Islet precursor cell (in vitro differentiated cells): ENCODE data around the gene TUFM.
"Not testable (repeated sequence)": the region's sequence is repeated elsewhere in the genome, so short reads cannot be mapped to it uniquely, and the experiment has no call there.

Experiments used
- DNase-seq: peaks from one replicate; pipeline ENCODE4 v3.0.0-alpha.2; 2018

TUFM gene

DNA sequence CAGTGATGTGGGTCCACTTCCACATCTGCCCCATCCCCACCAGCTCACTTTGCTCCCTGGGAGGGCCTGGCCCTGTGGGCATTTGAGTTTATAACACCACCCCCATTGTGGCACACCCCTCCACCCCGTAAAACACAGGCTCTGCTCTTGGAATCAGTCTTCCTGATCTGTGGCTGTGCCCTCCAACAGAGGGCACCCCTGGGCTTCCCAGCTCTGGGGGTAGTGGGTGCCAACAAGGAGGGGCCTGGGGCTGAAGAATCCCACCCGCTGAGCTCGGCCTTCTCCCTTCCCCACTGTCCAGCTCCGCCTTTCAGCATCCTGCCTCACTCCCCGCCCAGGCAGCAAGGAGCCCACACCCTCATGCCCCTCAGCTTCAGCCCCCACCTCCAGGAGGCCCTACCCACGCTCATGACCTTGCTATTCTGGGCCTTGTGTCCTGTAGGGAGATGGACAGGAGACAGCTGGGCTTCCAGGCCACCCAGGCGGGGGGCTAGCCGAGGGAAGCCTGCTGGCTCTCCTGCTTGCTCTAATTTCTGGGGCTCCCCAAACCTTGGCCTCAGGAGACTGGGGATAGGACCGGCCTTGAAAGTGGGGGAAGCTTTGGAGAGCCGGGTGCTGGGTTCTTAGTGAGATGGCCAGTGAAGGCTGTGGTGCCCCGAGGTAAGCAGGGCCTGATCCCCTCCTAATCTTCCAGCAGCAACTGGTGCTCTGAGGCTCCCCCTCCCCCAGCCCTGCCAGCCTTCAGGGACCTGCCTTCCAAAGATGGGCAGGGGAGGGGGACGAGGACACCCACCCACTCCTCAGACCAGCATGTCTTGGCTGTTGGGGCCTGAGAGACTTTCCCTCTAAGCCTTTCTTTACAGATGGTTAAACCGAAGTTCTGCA lies 29.2 kb upstream of the TUFM start:
- no peak for DNase-seq

DNA sequence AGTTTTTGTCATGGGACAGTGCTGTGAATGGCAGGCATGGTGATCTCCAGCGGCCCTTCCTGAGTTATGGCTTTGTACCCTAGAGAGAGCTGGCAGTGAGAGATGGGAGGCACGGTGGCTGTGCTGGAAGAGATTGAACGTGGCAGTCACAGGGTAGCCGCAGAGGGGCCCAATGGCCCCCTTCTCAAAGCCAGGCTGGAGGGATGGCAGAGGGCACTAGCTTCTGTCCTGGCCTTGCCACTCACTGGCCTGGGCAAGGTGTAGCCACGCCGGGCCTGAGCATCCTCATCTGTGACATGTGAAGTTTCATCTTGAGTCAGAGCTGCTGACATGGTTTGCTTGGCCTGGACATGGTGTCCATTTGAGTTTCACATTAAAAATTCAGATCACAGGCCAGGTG lies 28.3 kb upstream of the TUFM start:
- DNase-seq: no peak

DNA sequence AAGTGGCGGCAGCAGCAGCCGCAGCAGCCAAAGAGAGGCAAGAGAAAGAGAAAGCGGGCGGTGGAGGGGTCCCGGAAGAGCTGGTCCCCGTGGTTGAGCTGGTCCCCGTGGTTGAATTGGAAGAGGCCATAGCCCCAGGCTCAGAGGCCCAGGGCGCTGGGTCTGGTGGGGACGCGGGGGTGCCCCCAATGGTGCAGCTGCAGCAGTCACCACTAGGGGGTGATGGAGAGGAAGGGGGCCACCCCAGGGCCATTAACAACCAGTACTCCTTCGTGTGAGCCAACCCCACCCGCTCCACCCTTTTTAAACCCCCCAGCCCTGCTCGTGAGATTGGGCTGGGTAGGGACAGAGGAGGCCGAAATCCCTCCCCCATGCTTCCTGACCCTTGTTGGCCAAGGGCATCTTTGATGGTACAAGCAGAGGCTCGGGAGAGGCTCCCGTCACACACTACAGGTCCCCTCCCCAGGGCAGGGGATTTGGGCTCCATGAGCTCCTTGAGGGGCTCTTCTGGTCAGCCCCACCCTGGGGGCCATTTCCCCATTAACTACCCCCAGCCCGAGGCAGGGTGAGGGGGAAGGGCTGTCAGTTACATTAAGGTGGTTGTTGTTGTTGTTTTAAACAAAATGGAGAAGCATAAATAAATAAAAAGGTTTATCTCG lies 27.5 kb upstream of the TUFM start:
- DNase-seq: no peak

DNA sequence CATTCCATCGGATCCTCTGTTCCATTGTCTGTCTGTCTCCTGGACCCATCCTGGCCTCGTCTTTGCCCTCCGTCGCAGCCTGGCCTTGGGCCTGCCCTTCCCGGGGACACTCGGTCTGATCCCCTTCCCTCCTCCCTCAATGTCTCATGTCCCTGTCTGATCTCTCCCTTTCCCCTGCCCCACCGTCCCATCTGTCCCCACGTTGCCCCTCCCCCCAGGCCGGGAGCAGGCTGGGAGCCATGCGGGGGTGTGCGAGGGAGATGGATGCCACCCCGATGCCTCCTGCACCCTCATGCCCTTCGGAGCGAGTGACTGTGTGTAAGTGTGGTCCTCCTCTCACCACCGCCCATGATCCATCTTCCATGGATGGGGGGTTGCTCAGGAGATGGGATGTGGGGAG lies 26.8 kb upstream of the TUFM start:
- DNase-seq: no peak

DNA sequence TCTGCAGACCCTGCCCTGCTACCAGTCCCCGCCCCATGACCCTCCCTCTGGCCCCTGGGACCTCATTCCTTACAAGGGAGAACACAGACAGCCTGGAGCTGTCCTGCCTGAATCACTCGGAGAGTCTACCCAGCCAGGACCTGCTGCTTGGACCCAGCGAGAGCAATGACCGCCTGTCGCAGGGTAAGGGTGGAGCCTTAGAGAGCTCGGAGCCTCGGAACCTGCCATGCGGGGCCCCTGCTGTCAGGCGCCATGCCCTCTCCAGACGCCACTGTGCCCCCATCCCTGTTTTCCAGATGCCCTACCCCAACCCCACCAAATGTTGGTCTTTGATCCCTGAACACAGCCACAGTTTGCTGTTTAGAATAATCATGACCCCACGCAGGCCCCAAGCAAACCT lies 23.1 kb upstream of the TUFM start:
- no peak for DNase-seq

DNA sequence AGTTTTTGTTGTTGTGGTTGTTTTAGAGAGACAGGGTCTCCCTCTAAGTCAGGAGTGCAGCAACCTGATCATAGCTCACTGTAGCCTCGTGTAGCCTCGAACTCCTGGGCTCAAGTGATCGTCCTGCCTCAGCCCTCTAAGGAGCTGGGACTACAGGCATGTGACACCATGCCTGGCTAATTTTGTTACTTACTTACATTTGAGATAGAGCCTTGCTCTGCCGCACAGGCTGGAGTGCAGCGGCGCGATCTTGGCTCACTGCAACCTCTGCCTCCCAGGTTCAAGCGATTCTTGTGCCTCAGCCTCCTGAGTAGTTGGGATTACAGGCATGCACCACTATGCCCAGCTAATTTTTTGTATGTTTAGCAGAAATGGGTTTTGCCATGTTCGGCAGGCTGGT lies 21.5 kb upstream of the TUFM start:
- DNase-seq: not testable (repeated sequence)

DNA sequence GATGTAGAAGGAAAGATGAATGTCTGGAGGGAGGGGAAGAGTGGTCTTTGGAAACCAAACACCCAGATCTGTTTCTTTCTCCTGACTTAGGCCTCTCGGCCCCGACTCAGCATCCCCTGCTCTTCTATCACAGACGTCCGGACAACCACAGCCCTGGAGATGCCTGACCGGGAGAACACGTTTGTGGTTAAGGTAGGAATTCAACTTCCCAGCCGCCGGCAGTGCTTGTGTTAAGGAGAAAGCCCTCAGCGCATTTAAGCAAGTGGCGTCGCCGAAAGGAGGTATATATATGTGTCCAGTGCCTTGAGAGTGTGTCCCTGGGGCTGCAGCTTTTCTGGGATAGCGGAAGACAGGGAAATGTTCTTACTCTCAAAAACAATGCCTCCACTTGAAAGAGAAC lies 21.1 kb upstream of the TUFM start:
- no peak for DNase-seq

DNA sequence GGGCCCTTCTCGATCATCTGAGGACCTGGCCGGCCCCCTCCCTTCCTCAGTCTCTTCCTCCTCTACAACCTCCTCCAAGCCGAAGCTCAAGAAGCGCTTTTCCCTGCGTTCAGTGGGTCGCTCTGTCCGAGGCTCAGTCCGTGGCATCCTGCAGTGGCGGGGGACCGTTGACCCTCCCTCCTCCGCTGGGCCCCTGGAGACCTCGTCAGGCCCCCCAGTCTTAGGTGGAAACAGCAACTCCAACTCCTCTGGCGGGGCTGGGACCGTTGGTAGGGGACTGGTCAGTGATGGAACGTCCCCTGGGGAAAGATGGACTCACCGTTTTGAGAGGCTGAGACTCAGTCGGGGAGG lies 20.3 kb upstream of the TUFM start:
- DNase-seq: no peak

DNA sequence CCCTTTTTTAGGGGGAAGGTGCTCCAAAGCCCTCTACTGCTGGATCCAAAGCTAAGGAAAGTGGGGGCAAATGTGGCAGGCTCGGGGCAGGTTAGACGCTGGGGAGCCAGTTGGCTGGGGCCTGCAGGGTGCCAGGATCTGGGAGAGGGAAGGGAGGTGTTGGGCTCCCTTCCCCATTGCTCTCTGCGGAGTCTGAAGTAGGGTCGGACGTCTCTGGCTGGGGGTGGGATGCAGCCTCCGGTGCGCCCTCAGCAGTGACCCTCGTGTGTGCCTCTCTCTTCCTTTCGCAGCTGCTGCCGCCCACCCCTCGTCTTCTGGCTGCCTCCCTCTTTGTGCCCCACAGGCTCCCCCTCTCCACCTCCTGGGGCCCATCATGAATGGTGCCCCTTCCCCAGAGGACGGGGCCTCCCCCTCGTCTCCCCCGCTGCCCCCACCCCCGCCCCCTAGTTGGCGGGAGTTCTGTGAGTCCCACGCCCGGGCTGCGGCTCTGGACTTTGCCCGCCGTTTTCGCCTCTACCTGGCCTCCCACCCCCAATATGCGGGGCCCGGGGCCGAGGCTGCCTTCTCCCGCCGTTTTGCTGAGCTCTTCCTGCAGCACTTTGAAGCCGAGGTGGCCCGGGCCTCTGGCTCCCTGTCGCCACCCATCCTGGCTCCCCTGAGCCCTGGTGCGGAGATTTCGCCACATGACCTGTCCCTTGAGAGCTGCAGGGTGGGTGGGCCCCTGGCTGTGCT lies 19.7 kb upstream of the TUFM start:
- no peak for DNase-seq

DNA sequence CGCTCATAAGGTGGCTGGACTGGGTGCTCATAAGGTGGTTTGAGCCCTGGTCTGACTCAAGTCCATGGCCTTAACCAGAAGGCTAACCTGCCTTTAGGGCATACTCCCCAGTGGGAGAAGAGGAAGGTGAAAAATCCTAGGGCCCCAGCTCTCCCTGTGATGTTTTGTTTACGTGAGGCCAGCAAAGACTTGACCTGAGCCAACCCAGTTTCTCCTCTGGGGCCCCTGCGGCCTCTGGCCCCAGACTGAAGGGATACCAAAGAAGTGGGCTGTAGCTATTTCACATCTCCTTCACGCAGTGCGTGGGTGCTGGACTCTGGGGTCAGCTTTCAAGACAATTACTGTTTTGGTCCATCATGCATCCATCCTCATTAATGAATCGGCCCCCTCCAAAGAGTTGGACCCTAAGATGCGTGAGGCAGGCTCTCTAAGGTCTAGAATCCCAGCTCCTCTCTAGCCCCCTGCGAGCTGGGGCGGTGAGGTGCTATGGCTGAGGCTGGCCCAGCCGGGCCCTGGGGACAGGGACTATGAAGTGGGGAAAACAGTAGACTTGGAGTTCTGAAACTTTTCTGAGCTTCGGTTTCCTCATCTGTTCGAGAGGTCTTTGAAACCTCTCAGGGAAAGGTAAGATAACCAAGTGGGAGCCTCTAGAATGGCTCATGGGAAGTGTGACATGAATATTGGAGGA lies 19.0 kb upstream of the TUFM start:
- no peak for DNase-seq

DNA sequence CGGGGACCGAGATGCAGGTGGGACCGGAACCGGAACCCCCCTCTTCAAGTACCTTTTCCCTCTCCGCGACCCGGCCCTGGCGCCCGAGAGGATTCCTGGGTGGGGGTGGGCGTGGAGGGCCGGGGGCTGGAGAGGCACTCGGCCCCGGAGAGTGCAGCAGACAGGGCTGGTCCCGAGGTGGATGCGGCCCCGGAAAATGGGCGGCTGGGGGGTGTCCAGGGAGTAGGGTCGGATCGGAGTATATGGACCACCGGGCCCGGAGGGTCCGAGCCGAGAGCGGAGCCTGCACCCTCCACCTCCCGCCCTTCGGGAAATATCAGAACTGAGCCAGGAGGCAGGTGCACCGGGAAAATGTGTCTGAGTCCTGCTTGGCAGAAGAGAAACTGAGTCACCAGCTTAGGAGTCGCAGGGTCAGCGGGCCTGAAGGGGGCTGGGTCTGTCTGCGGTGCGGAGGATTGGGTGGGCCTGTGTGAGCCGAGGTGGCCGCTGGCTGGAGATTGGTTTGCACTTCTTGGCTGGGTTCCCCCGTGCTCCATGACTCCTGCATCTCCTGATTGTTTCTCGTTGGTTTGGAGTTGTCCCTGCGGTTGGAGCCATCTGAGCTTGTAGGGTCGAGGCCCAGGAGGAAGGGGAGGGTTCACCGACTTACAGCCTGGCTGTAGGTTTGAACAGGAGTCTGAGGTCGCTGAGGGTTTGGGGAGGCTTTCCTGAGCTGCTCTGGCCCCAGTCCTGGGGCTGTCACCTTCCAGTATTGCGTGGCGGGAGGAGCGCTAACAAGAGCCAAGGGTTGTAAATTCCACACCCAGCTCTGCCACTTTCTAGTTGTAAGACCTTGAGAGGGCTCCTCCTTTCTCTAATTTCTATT lies 18.0 kb upstream of the TUFM start:
- no peak for DNase-seq

DNA sequence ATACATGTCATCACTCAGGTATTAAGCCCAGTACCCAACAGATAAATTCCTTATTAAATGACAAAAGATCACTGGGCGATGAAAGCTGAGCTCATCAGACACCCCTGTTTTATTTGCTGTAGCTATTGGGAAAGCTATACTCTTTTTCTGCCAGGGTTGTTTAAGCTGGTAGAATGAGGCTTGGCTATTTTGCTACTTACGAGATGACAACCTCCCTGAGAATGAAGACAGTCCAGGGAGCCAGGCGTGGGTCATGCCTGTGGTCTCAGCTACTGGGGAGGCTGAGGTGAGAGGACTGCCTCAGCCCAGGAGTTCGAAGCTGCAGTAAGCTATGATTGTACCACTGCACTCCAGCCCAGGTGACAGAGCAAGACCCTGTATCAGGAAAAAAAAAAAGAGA lies 13.2 kb upstream of the TUFM start:
- no peak for DNase-seq

DNA sequence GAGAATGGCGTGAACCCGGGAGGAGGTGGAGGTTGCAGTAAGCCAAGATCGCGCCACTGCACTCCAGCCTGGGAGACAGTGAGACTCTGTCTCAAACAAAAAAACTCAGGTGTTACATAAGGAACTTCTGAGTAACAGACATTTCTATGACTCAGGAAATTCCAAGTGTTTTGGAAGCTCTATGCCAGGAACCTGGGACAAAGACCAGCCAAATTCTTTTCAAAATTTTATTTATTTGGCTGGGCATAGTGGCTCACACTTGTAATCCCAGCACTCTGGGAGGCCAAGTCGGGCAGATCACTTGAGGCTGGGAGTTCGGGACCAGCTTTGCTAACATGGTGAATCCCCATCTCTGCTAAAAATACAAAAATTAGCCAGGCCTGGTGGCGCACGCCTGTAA lies 12.3 kb upstream of the TUFM start:
- DNase-seq: no peak

DNA sequence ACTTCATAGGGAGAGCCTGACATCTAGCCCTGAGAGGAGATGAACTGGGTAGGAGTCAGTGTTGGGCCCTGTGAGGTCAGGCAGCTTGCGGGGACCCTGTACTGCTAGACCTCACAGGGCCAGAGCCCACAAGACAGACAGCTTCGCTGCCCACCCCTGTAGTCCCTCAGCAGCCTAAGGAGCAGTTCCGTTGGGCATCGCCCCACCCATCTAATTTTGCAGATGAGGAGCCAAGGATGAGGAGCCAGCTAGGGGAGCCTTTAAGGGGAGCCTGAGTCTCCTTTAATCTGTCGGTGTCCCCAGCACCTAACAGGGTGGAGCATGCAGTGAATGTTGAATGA lies 755 bp upstream of the TUFM start:
- DNase-seq: no peak

DNA sequence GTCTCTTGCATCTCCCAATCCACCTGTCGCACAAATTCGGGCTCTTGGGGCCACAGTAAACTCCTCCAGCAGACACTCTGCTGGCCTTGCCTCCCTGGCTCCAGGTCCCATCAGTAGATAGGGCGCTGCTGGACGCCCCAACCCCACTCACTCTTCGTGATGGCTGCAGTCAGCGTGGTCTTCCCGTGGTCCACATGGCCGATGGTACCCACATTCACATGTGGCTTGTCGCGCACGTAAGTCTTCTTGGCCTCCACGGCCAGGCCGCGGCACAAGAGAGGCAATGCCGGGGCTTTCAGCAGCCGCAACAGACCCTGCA lies 428 bp downstream of the TUFM start:
- no peak for DNase-seq

DNA sequence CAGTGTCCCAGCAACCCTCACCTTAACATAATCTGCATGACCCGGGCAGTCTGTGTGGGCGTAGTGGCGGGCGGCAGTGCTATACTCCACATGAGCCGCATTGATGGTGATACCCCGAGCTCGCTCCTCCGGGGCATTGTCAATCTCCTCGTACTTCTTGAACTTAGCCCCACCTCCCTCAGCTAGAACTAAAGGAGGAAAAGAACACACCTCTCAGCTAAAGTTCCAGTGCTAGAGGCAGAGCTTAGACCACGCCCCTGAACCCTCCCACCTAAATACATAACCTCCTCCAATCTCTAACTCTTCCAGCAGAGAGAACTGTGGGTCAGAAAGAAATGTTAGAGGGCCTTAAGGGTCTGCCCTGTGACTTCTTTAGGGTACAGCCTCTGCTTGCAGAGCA lies 855 bp downstream of the TUFM start:
- DNase-seq: no peak

DNA sequence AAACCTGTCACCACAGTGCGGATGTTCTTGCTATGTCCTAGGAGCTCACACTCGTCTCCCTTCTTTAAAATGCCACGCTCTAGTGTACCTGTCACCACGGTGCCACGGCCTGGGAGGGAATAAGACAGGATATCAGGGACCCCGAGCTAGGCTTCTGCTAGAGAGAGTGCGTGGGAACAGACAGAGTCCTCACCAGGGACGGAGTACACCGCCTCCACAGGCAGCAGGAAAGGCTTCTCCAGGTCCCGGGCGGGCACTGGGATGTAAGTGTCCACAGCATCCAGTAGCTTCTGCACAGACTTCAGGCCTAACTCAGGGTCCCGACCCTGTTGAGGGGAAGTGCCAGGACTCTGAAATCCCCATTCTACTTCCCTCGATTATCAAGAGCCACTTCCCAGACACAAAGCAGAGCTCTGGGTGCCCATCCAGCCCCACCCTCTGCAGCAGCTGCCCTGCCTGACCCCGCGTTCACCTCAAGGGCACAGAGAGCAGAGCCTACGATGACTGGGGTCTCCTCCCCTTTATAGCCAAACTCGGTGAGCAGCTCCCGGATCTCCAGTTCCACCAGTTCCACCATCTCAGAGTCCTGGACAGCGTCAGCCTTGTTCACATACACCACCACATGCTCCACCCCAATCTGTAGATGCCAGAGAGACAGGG lies 1.8 kb downstream of the TUFM start:
- no peak for DNase-seq

DNA sequence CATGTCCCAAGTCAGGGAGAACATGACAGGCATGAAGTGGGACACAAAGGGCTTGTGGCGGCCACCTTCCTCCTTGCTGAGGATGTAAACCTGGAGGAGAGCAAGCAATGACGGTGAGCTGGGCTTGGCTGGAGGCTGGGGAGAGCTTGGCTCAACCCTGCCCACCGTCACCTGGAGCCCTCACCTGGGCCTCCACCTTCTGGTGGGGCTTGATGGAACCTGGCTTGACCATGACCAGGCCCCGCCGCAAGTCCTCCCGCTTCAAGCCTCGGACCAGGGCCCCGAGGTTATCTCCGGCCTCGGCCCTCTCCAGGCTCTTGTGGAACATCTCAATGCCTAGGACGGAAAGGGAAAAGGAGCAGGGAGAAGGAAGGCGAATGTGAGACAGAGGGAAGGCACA lies 2.4 kb downstream of the TUFM start:
- no peak for DNase-seq

DNA sequence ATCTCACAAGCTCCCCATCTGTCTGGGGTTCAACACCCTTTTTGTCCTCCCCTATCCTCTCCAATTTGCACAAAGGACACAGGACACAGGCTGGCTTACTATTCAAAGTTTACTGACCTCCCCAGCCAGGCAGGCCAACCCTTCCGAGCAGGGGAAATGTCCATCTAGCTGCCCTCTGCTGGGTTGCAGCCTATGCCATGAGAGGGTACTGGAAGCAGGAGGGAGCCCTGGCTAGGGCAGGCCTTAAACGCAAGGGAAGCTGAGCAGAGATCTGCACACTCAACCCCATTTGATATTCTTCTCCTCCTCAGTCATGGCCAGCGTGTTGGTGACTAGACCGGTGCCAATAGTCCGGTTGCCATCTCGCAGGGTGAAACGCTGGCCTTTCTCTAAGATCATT lies 3.5 kb downstream of the TUFM start:
- DNase-seq: no peak

DNA sequence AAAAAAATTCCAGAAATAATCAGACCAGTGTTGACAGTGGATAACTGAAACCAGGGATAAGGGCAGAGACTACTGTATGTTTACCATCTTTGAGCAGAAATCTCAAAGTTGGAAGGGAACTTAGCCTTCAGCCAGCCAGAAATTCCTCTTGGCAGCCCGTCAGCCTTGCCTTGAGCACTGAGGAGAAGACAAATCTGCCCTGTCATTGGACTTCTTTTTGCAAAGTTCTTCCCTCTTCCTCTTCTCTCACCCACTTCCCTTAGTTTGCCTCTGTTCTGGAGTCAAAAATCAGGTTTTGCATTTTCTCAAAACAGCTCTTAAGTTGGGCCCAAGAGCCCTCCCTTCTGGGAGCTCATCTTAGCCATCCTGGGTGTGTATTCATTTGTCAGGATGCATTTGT lies 6.2 kb downstream of the TUFM start:
- DNase-seq: no peak

DNA sequence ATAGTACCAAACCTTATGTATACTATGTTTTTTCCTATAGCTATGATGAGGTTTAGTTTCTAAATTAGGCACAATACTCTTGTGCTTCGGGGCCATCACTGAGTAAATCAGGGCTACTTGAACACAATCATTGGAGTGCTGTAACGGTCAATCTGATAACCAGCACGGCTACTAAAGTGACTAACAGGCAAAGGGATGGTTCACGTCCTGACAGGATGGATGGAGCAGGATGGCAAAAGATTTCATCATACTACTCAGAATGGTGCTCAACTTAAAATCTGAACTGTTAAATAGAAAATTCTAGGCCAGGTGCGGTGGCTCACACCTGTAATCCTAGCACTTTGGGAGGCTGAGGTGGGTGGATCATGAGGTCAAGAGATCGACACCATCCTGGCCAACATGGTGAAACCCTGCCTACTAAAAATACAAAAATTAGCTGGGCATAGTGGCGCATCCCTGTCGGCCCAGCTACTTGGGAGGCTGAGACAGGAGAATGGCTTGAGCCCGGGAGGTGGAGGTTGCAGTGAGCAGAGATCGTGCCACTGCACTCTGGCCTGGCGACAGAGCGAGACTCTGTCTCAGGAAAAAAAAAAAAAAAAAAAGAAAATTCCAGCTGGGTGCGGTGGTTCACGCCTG lies 7.0 kb downstream of the TUFM start:
- no peak for DNase-seq

DNA sequence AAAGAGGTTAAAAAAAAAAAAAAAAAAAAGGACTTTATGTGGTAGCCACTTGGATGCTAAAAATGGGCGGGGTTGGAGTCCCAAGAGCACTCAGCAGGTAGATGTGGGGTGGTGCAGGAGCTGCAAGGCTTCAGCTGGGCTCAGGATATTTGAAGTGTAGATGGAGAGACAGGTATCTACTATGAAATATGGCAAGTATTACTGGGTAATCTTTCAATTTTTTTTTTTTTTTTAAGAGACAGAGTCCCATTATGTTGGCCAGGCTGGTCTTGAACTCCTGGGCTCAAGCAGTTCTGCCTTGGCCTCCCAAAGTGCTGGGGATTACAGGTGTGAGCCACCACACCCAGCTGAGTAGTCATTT lies 7.6 kb downstream of the TUFM start:
- DNase-seq: no peak
